Prostate gland (tissue), 2 donors: ENCODE measurements around the gene RUBCN.

Source experiments
- POLR2A ChIP-seq: fragments of 450-650 bp; IDR thresholded peaks from one replicate; pipeline ENCODE4 v1.6.1; 2016; ENCODE audit warnings: antibody characterized with exemption, mild to moderate bottlenecking
- POLR2AphosphoS5 ChIP-seq: sonication (generic); formaldehyde crosslinking; IDR thresholded peaks from one replicate; pipeline ENCODE4 v1.6.1; 2017; ENCODE audit warnings: antibody characterized with exemption
- TF ChIP-seq, protein P1 (sequence below), 4 experiments: fragments of 200-600 bp in 2 of 4; fragments of 450-650 bp in 2 of 4; sonication (generic) in 2 of 4; IDR thresholded peaks; 1 replicate in 3 of 4; 2 replicates in 1 of 4; pipeline ENCODE4 v1.5.1; 2016 to 2019; ENCODE audit warnings: antibody characterized with exemption in 4 of 4, mild to moderate bottlenecking in 2 of 4, moderate library complexity in 2 of 4

DNA sequence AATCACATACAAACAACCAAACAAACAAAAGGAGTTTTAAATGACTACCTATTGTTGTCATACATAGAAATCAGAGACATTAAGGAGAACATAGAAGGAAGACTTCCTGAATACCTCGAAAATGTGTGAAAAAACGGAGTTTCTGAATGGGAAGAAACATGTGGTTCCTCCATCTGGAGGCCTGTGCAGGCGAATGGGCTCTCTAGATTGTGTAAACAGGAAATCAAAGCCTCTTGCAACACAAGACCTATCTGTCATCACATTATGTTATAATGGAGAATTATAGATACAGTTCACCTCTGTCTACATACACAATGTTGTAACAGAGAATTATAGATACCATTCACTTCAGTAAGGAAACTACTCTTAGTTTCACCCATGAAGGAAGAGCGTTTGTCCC, 44.1 kb downstream of the RUBCN start:
- TF ChIP-seq, protein P1, sequence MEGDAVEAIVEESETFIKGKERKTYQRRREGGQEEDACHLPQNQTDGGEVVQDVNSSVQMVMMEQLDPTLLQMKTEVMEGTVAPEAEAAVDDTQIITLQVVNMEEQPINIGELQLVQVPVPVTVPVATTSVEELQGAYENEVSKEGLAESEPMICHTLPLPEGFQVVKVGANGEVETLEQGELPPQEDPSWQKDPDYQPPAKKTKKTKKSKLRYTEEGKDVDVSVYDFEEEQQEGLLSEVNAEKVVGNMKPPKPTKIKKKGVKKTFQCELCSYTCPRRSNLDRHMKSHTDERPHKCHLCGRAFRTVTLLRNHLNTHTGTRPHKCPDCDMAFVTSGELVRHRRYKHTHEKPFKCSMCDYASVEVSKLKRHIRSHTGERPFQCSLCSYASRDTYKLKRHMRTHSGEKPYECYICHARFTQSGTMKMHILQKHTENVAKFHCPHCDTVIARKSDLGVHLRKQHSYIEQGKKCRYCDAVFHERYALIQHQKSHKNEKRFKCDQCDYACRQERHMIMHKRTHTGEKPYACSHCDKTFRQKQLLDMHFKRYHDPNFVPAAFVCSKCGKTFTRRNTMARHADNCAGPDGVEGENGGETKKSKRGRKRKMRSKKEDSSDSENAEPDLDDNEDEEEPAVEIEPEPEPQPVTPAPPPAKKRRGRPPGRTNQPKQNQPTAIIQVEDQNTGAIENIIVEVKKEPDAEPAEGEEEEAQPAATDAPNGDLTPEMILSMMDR (IDR thresholded peaks at IDR 0.05) = no peak
- TF ChIP-seq POLR2A (no peak), POLR2AphosphoS5 (no peak)
